BLaER1 treated with 17β-estradiol and CSF1 and Interleukin-3, amounts not matched to agents 10 nM and 100 nM (cell line): ENCODE data around the gene EPB41L1.

ENCODE experiments used
- H3K27ac ChIP-seq, 11 experiments: shearing (Covaris generic); formaldehyde crosslinking; 2 replicates each; pipeline ENCODE4 v1.8.1; 2022
- H3K27me3 ChIP-seq, 11 experiments: shearing (Covaris generic); formaldehyde crosslinking; 2 replicates each; pipeline ENCODE4 v1.8.1; 2022
- H3K36me3 ChIP-seq, 11 experiments: shearing (Covaris generic); formaldehyde crosslinking; 2 replicates each; pipeline ENCODE4 v1.8.1; 2022
- H3K4me1 ChIP-seq, 10 experiments: shearing (Covaris generic); formaldehyde crosslinking; 2 replicates each; pipeline ENCODE4 v1.8.1; 2022
- H3K4me2 ChIP-seq, 11 experiments: shearing (Covaris generic); formaldehyde crosslinking; 2 replicates each; pipeline ENCODE4 v1.8.1; 2022
- H3K4me3 ChIP-seq, 10 experiments: shearing (Covaris generic); formaldehyde crosslinking; 2 replicates each; pipeline ENCODE4 v1.8.1; 2022
- H3K9ac ChIP-seq, 11 experiments: shearing (Covaris generic); formaldehyde crosslinking; 2 replicates each; pipeline ENCODE4 v1.8.1; 2022
- H3K9me3 ChIP-seq, 11 experiments: shearing (Covaris generic); formaldehyde crosslinking; replicated peaks in 1 of 11; 2 replicates each; pipeline ENCODE4 v1.8.1; 2022
- H4K20me1 ChIP-seq, 11 experiments: shearing (Covaris generic); formaldehyde crosslinking; 2 replicates each; pipeline ENCODE4 v1.8.1; 2022
- Cebpa-rat ChIP-seq, 11 experiments: shearing (Covaris generic); IDR thresholded peaks; 2 replicates each; pipeline ENCODE4 v1.8.1; 2022

EPB41L1 gene

GRCh38 chr20:36148439-36148838, 6.1 kb upstream of the EPB41L1 start:
- Histone ChIP-seq H3K4me3 (no peak overlapping the region), H3K9ac (no peak overlapping the region), H3K4me1 (peaks cover 0 to 43% (median 25%) of the 10 kb centered on the region in 10 experiments; a peak in 15 of 20 replicates), H3K27me3 (no peaks in the 10 kb centered on the region; a peak in 1 of 22 replicates), H3K4me2 (no peak overlapping the region), H3K36me3 (no peaks in the 10 kb centered on the region), H4K20me1 (no peaks in the 10 kb centered on the region; a peak in 2 of 22 replicates), H3K27ac (no peak overlapping the region), H3K9me3 (no peaks in the 10 kb centered on the region)
- no peak for TF ChIP-seq Cebpa-rat (IDR thresholded peaks at IDR 0.05)

- no peaks in the 10 kb centered on the region; a peak in 2 of 22 replicates for H4K20me1 ChIP-seq
- TF ChIP-seq Cebpa-rat (IDR thresholded peaks at IDR 0.05), result no peak
- H3K4me2 ChIP-seq, result no peak overlapping the region
- no peaks in the 10 kb centered on the region for H3K36me3 ChIP-seq
- H3K9me3 ChIP-seq, result no peaks in the 10 kb centered on the region
- no peak overlapping the region for H3K27ac ChIP-seq
- no peak overlapping the region for H3K9ac ChIP-seq
- no peaks in the 10 kb centered on the region; a peak in 1 of 22 replicates for H3K27me3 ChIP-seq
- peaks cover 0 to 43% (median 28%) of the 10 kb centered on the region in 10 experiments; a peak in 17 of 20 replicates for H3K4me1 ChIP-seq
- no peak overlapping the region for H3K4me3 ChIP-seq
Measured at GRCh38 chr20:36149012-36149411, 5.5 kb upstream of the EPB41L1 start.

GRCh38 chr20:36149469-36149868, 5.1 kb upstream of the EPB41L1 start:
- no peaks in the 10 kb centered on the region for H3K9me3 ChIP-seq
- peaks cover 0 to 42% (median 30%) of the 10 kb centered on the region in 10 experiments; a peak in 17 of 20 replicates for H3K4me1 ChIP-seq
- no peaks in the 10 kb centered on the region for H3K36me3 ChIP-seq
- H3K27me3 ChIP-seq, result no peaks in the 10 kb centered on the region; a peak in 1 of 22 replicates
- no peak overlapping the region for H3K27ac ChIP-seq
- TF ChIP-seq Cebpa-rat (IDR thresholded peaks at IDR 0.05), result no peak
- H4K20me1 ChIP-seq, result no peaks in the 10 kb centered on the region; a peak in 2 of 22 replicates
- no peak overlapping the region for H3K9ac ChIP-seq
- no peak overlapping the region for H3K4me3 ChIP-seq
- 0 out of 22 replicates have a peak overlapping the region, but pooled peaks of 1 of the 11 experiments have one; percentile 18 for H3K4me2 ChIP-seq

GRCh38 chr20:36150489-36150846, 4.1 kb upstream of the EPB41L1 start:
- H3K27me3 ChIP-seq, result peaks cover 0 to 3% (median 0%) of the 10 kb centered on the region in 11 experiments; a peak in 1 of 22 replicates
- H3K9ac ChIP-seq, result no peak overlapping the region
- H3K9me3 ChIP-seq, result no peaks in the 10 kb centered on the region
- no peaks in the 10 kb centered on the region for H3K36me3 ChIP-seq
- peaks cover 0 to 2% (median 0%) of the 10 kb centered on the region in 11 experiments; a peak in 3 of 22 replicates for H4K20me1 ChIP-seq
- no peak overlapping the region for H3K4me2 ChIP-seq
- peaks cover 7 to 50% (median 39%) of the 10 kb centered on the region in 10 experiments; a peak in 19 of 20 replicates for H3K4me1 ChIP-seq
- no peak overlapping the region for H3K4me3 ChIP-seq
- TF ChIP-seq Cebpa-rat (IDR thresholded peaks at IDR 0.05), result no peak
- no peak overlapping the region for H3K27ac ChIP-seq

- no peak overlapping the region for H3K9ac ChIP-seq
- no peak overlapping the region for H3K4me3 ChIP-seq
- no peak for TF ChIP-seq Cebpa-rat (IDR thresholded peaks at IDR 0.05)
- H3K36me3 ChIP-seq, result no peaks in the 10 kb centered on the region
- peaks cover 7 to 48% (median 38%) of the 10 kb centered on the region in 10 experiments; a peak in 19 of 20 replicates for H3K4me1 ChIP-seq
- H3K9me3 ChIP-seq, result no peaks in the 10 kb centered on the region
- no peak overlapping the region for H3K4me2 ChIP-seq
- peaks cover 0 to 7% (median 2%) of the 10 kb centered on the region in 11 experiments; a peak in 5 of 22 replicates for H4K20me1 ChIP-seq
- H3K27me3 ChIP-seq, result peaks cover 0 to 3% (median 0%) of the 10 kb centered on the region in 11 experiments; a peak in 1 of 22 replicates
- no peak overlapping the region for H3K27ac ChIP-seq
Measured at GRCh38 chr20:36150847-36151539, 3.5 kb upstream of the EPB41L1 start.

- Histone ChIP-seq H3K9me3 (no peaks in the 10 kb centered on the region), H4K20me1 (peaks cover 0 to 18% (median 7%) of the 10 kb centered on the region in 11 experiments; a peak in 8 of 22 replicates), H3K4me2 (peak overlapping the region in 9 of 11 experiments; percentile 2 to 100 (median 35); a peak in 12 of 22 replicates), H3K4me1 (peaks cover 7 to 48% (median 36%) of the 10 kb centered on the region in 10 experiments; a peak in 19 of 20 replicates), H3K36me3 (no peaks in the 10 kb centered on the region), H3K27ac (no peak overlapping the region), H3K27me3 (peaks cover 0 to 3% (median 0%) of the 10 kb centered on the region in 11 experiments; a peak in 1 of 22 replicates), H3K9ac (peak overlapping the region in 1 of 11 experiments; percentile 9; a peak in 1 of 22 replicates), H3K4me3 (no peak overlapping the region)
- TF ChIP-seq Cebpa-rat (IDR thresholded peaks at IDR 0.05), result no peak
Measured at GRCh38 chr20:36152261-36152660, 2.3 kb upstream of the EPB41L1 start.

- H3K9me3 ChIP-seq, result no peaks in the 10 kb centered on the region
- peaks cover 11 to 57% (median 44%) of the 10 kb centered on the region in 10 experiments for H3K4me1 ChIP-seq
- H3K27me3 ChIP-seq, result peaks cover 0 to 3% (median 0%) of the 10 kb centered on the region in 11 experiments; a peak in 1 of 22 replicates
- no peak overlapping the region for H3K4me3 ChIP-seq
- no peak for TF ChIP-seq Cebpa-rat (IDR thresholded peaks at IDR 0.05)
- no peak overlapping the region for H3K9ac ChIP-seq
- no peak overlapping the region for H3K27ac ChIP-seq
- H3K4me2 ChIP-seq, result peak overlapping the region in 5 of 11 experiments; percentile 35 to 100 (median 40); a peak in 9 of 22 replicates
- H4K20me1 ChIP-seq, result peaks cover 0 to 24% (median 7%) of the 10 kb centered on the region in 11 experiments; a peak in 9 of 22 replicates
- H3K36me3 ChIP-seq, result no peaks in the 10 kb centered on the region
Measured at GRCh38 chr20:36153204-36153603, 1.3 kb upstream of the EPB41L1 start.

GRCh38 chr20:36153736-36154699, 522 bp upstream of the EPB41L1 start:
- H3K4me1 ChIP-seq, result peaks cover 16 to 62% (median 50%) of the 10 kb centered on the region in 10 experiments
- peak overlapping the region; percentile 60 to 84 (median 79) for H3K9ac ChIP-seq
- peaks cover 0 to 3% (median 0%) of the 10 kb centered on the region in 11 experiments; a peak in 1 of 22 replicates for H3K27me3 ChIP-seq
- no peak for TF ChIP-seq Cebpa-rat (IDR thresholded peaks at IDR 0.05)
- H3K4me3 ChIP-seq, result peak overlapping the region; percentile 63 to 84 (median 74)
- peak overlapping the region in 9 of 11 experiments; percentile 35 to 66 (median 62); a peak in 14 of 22 replicates for H3K27ac ChIP-seq
- H3K9me3 ChIP-seq, result no peaks in the 10 kb centered on the region
- H4K20me1 ChIP-seq, result peaks cover 0 to 24% (median 7%) of the 10 kb centered on the region in 11 experiments; a peak in 9 of 22 replicates
- peak overlapping the region; percentile 95 to 100 (median 99) for H3K4me2 ChIP-seq
- H3K36me3 ChIP-seq, result no peaks in the 10 kb centered on the region
